K562 (cell line): ENCODE results near the gene TEX48. TPM values are rescaled to one million over a fixed set of nuclear protein-coding genes. Genes with fewer than 3 reads are reported as not detected.

Experiments
- ATAC-seq: fragments of 200-7000 bp; cut with Tn5 transposase; 3 replicates; pipeline ENCODE4 v1.9.1; 2020; ENCODE audit warnings: moderate library complexity
- BruUV-seq: library from RNA; stranded (reverse); fragments of 400-500 nt; replicated peaks from 2 replicates; lab custom pipeline; 2021; lab: Mats Ljungman, UMichigan
- CTCF ChIA-PET: fragments of 300-600 bp; formaldehyde crosslinking; extraction: SDS; loops from one replicate; lab custom pipeline; 2021; ENCODE audit warnings: low intra/inter-chr PET ratio; lab: Yijun Ruan, JAX
- POLR2A ChIA-PET: fragments of 300-600, 350-650 bp; sonication (Branson Sonifier 250); formaldehyde crosslinking; extraction: SDS; loops from one replicate; lab custom pipeline; 2021; ENCODE audit warnings: antibody characterized with exemption, inconsistent platforms; lab: Yijun Ruan, JAX
- DNase-seq, 4 experiments: peaks; one replicate each; pipeline versions ENCODE4 v3.0.0 to v3.0.0-alpha.2; 2011 to 2018; ENCODE audit warnings: low spot score in 3 of 4, mixed read lengths in 3 of 4; ENCODE audit errors: extremely low read depth in 1 of 4
- FAIRE-seq: peaks from 2 replicates; lab custom pipeline; 2011; peaks lifted over from hg19 to GRCh38; lab: Jason Lieb, UNC
- H2AFZ ChIP-seq: 2 replicates; pipeline ENCODE4 v1.6.0; 2011; ENCODE audit warnings: low read depth, low read length, control low read depth, inconsistent platforms
- H3K27ac ChIP-seq: fragments of 200-600 bp; 3 replicates; pipeline ENCODE4 v1.8.0; 2011; ENCODE audit warnings: low read depth, mild to moderate bottlenecking, control low read depth, inconsistent platforms, low read length, moderate library complexity, mixed read lengths; ENCODE audit errors: extremely low read depth
- H3K27me3 ChIP-seq, 2 experiments: fragments of 300-600 bp in 1 of 2; 2 replicates in 1 of 2; 3 replicates in 1 of 2; pipeline versions ENCODE4 v1.6.0 to v1.8.0; 2011; ENCODE audit warnings: inconsistent platforms in 2 of 2, low read length in 2 of 2, mild to moderate bottlenecking in 1 of 2, mixed read lengths in 1 of 2, moderate library complexity in 1 of 2; ENCODE audit not compliant: control insufficient read depth in 2 of 2, insufficient read depth in 2 of 2
- H3K36me3 ChIP-seq: fragments of 300-600 bp; 3 replicates; pipeline ENCODE4 v1.8.0; 2011; ENCODE audit warnings: mild to moderate bottlenecking, low read length, inconsistent platforms; ENCODE audit not compliant: control insufficient read depth, insufficient read depth
- H3K4me1 ChIP-seq, 2 experiments: fragments of 200-600 bp in 1 of 2; replicated peaks in 1 of 2; 2 replicates in 1 of 2; 3 replicates in 1 of 2; pipeline versions ENCODE4 v1.5.1 to v1.8.0; 2011; ENCODE audit warnings: inconsistent platforms in 2 of 2, low read length in 2 of 2, mild to moderate bottlenecking in 1 of 2, mixed read lengths in 1 of 2, moderate library complexity in 1 of 2; ENCODE audit not compliant: control insufficient read depth in 2 of 2, insufficient read depth in 2 of 2
- H3K4me2 ChIP-seq: 2 replicates; pipeline ENCODE4 v1.6.1; 2011; ENCODE audit warnings: low read length, control low read depth, inconsistent platforms, mixed read lengths; ENCODE audit not compliant: insufficient read depth
- H3K4me3 ChIP-seq: fragments of 200-600 bp; sonication (generic), shearing (Covaris generic); 2 replicates; pipeline ENCODE4 v1.5.1; 2016; ENCODE audit warnings: control low read depth, inconsistent platforms
- H3K79me2 ChIP-seq: fragments of 200-600 bp; 3 replicates; pipeline ENCODE4 v1.8.0; 2011; ENCODE audit warnings: low read length, inconsistent platforms; ENCODE audit not compliant: control insufficient read depth, insufficient read depth
- H3K9ac ChIP-seq, 2 experiments: 2 replicates each; pipeline versions ENCODE4 v1.6.0 to v1.6.1; 2011; ENCODE audit warnings: low read depth in 2 of 2, low read length in 2 of 2, control low read depth in 1 of 2, inconsistent platforms in 1 of 2, mild to moderate bottlenecking in 1 of 2, mixed read lengths in 1 of 2; ENCODE audit not compliant: insufficient read depth in 1 of 2
- H3K9me1 ChIP-seq: one replicate; pipeline ENCODE4 v1.6.0; 2011; ENCODE audit warnings: inconsistent platforms, mild to moderate bottlenecking, low read length, moderate library complexity; ENCODE audit not compliant: control insufficient read depth, insufficient read depth
- H3K9me3 ChIP-seq: replicated peaks from 2 replicates; pipeline ENCODE4 v1.5.1; 2011; ENCODE audit warnings: low read depth, low read length, inconsistent platforms; ENCODE audit not compliant: control insufficient read depth, insufficient read depth
- H4K20me1 ChIP-seq: replicated peaks from 2 replicates; pipeline ENCODE4 v1.6.1; 2011; ENCODE audit warnings: low read length, inconsistent platforms, mixed read lengths; ENCODE audit not compliant: control insufficient read depth, insufficient read depth
- CEBPB ChIP-seq: fragments of 450-650 bp; IDR thresholded peaks from 2 replicates; pipeline ENCODE4 v1.6.1; 2016; ENCODE audit warnings: missing genetic modification characterization, missing compliant biosample characterization
- CEBPG ChIP-seq, 3 experiments: fragments of 200-800 bp in 1 of 3; sonication (Bioruptor generic) in 1 of 3; sonication (generic) in 1 of 3; formaldehyde crosslinking in 1 of 3; IDR thresholded peaks in 2 of 3; conservative IDR thresholded peaks in 1 of 3; 2 replicates each; pipeline versions ENCODE4 v1.6.1 to v1.8.0; 2016 to 2022; ENCODE audit warnings: missing compliant biosample characterization in 2 of 3, missing genetic modification characterization in 2 of 3, mild to moderate bottlenecking in 1 of 3, missing genetic modification reagents in 1 of 3
- COPS2 ChIP-seq: fragments of 450-650 bp; conservative IDR thresholded peaks from 2 replicates; pipeline ENCODE4 v1.6.1; 2016; ENCODE audit warnings: mild to moderate bottlenecking, moderate library complexity
- E2F8 ChIP-seq: fragments of 450-650 bp; IDR thresholded peaks from 2 replicates; pipeline ENCODE4 v1.7.1; 2018; ENCODE audit warnings: mild to moderate bottlenecking, low read depth; ENCODE audit not compliant: partially characterized antibody
- KLF13 ChIP-seq: fragments of 450-650 bp; IDR thresholded peaks from 2 replicates; pipeline ENCODE4 v1.6.1; 2016; ENCODE audit warnings: missing genetic modification characterization, low read depth, mild to moderate bottlenecking, missing compliant biosample characterization, moderate library complexity, borderline replicate concordance
- PHF20 ChIP-seq: fragments of 450-650 bp; IDR thresholded peaks from 2 replicates; pipeline ENCODE4 v1.6.1; 2018; ENCODE audit not compliant: partially characterized antibody
- PREB ChIP-seq: sonication (generic); formaldehyde crosslinking; IDR thresholded peaks from 2 replicates; pipeline ENCODE4 v1.8.1; 2023; ENCODE audit warnings: mild to moderate bottlenecking, missing genetic modification reagents
- SNIP1 ChIP-seq: fragments of 450-650 bp; IDR thresholded peaks from 2 replicates; pipeline ENCODE4 v1.7.1; 2017; ENCODE audit warnings: low read depth, mild to moderate bottlenecking
- ZFP1 ChIP-seq: fragments of 450-650 bp; formaldehyde crosslinking; IDR thresholded peaks from 2 replicates; pipeline ENCODE4 v1.4.0; 2020; ENCODE audit warnings: mild to moderate bottlenecking, mixed read lengths
- ZNF324 ChIP-seq: fragments of 250-450 bp; sonication (Bioruptor Pico); IDR thresholded peaks from 2 replicates; pipeline ENCODE4 v1.4.0; 2020; ENCODE audit warnings: mild to moderate bottlenecking
- ZNF717 ChIP-seq: fragments of 250-450 bp; sonication (Bioruptor Pico); IDR thresholded peaks from 2 replicates; pipeline ENCODE4 v1.5.0; 2021
- ZNF778 ChIP-seq: fragments of 450-650 bp; formaldehyde crosslinking; IDR thresholded peaks from 2 replicates; pipeline ENCODE4 v1.4.0; 2020; ENCODE audit warnings: mild to moderate bottlenecking, moderate library complexity
- WGBS: fragments of 100-300 bp; shearing (Covaris generic); methylation state at CpG from one replicate; pipeline ENCODE4 v1.1.6; 2016; ENCODE audit warnings: low coverage, mixed read lengths; ENCODE audit not compliant: insufficient coverage; ENCODE audit errors: missing lambda C conversion rate; 5-methylcytosine and 5-hydroxymethylcytosine counted together
- in situ Hi-C: fragments of 300-500 bp; cut with MboI; formaldehyde crosslinking; loops from 4 replicates; pipeline ENCODE4 v1.15.0; 2018; ENCODE audit warnings: inconsistent platforms, mixed read lengths
- intact Hi-C: fragments of 100-400 bp; cut with micrococcal nuclease; formaldehyde crosslinking; loops from 2 replicates; pipeline ENCODE4 v1.14.2; 2022
- polyA plus RNA-seq, 8 experiments: library from polyadenylated mRNA; depleted of rRNA in 4 of 8; stranded (reverse) in 5 of 8; unstranded in 3 of 8; fragments of >200 nt; fragmentation: Nextera tagmentation in 2 of 8; fragmentation: Illumina TruSeq in 1 of 8; extraction: Ambion mirVana in 2 of 8; extraction: Trizol in 1 of 8; gene quantifications; 2 replicates each; pipeline versions ENCODE4 v1.2.1 to v1.2.3, GENCODE V29; 2011 to 2014; ENCODE audit warnings: inconsistent platforms in 1 of 8, missing spikeins in 1 of 8
- total RNA-seq, 7 experiments: library from RNA; depleted of rRNA in 6 of 7; stranded (reverse); fragments of >200 nt in 6 of 7; fragmentation: Illumina TruSeq in 2 of 7; extraction: Trizol in 2 of 7; gene quantifications; 2 replicates each; pipeline versions ENCODE4 v1.2.1 to v1.2.3, GENCODE V29; 2011 to 2021; ENCODE audit warnings: low replicate concordance in 1 of 7

Gene TEX48
- total and polyA plus RNA-seq, 9 of the 15 experiments (the other 6 are each of a cell fraction or from before 2014, with no cell fraction given) = not detected

GRCh38 chr9:114724744-114725143 is 42.8 kb upstream of the TEX48 start:
- no peak for DNase-seq
- Histone ChIP-seq H3K9me1 (no peaks in the 10 kb centered on the region), H3K27ac (no peak overlapping the region), H4K20me1 (no peaks in the 10 kb centered on the region), H3K9ac (no peak overlapping the region), H3K79me2 (no peaks in the 10 kb centered on the region), H2AFZ (no peak overlapping the region), H3K4me3 (no peak overlapping the region), H3K36me3 (no peaks in the 10 kb centered on the region), H3K4me1 (no peaks in the 10 kb centered on the region), H3K4me2 (no peak overlapping the region), H3K27me3 (0 out of 5 replicates have a peak, but pooled peaks cover 0 to 5% of the 10 kb centered on the region in 2 experiments), H3K9me3 (no peaks in the 10 kb centered on the region)
- in situ Hi-C loops (loop anchor here (25.0 kb wide), 1 partner anchor 188 kb away; no protein-coding TSS in a partner anchor), intact Hi-C loops (no loop called here)
- no peak for ATAC-seq
- TF ChIP-seq SNIP1 (no peak), CEBPB (tag) (peak; percentile 57), CEBPG (CRISPR knock-in tag; IDR thresholded peaks at IDR 0.05) (no peak), CEBPG (tag; conservative IDR thresholded peaks at IDR 0.05 in 1 of 2, IDR thresholded peaks at IDR 0.05 in 1 of 2) (peak in 1 of 2 experiments; percentile 11; a peak in 1 of 4 replicates), ZNF324 (CRISPR knock-in tag) (no peak)
- no peak for FAIRE-seq
- 0% methylated on average over 3 of the region's 3 CpGs for WGBS
- CTCF ChIA-PET = no interaction called here
- POLR2A ChIA-PET = no interaction called here
- BruUV-seq = no TSS peak

- Histone ChIP-seq H3K27ac (no peak overlapping the region), H3K9ac (no peak overlapping the region), H3K79me2 (no peaks in the 10 kb centered on the region), H3K9me1 (no peaks in the 10 kb centered on the region), H3K4me2 (no peak overlapping the region), H3K4me1 (0 out of 5 replicates have a peak, but pooled peaks cover 0 to under 1% of the 10 kb centered on the region in 2 experiments), H2AFZ (no peak overlapping the region), H3K27me3 (peaks cover 0 to 10% of the 10 kb centered on the region in 2 experiments; a peak in 2 of 5 replicates), H3K9me3 (no peaks in the 10 kb centered on the region), H3K4me3 (no peak overlapping the region), H4K20me1 (no peaks in the 10 kb centered on the region), H3K36me3 (no peaks in the 10 kb centered on the region)
- DNase-seq (no peak), ATAC-seq (no peak), FAIRE-seq (no peak)
- BruUV-seq = no TSS peak
- intact Hi-C loops (no loop called here), in situ Hi-C loops (no loop called here)
- WGBS = 5% methylated on average over 1 of the region's 1 CpG
- CTCF ChIA-PET = no interaction called here
- POLR2A ChIA-PET = interaction anchor here (0.8 kb wide), 1 partner anchor 21 kb away, joined by 3 read pairs; no protein-coding TSS in a partner anchor
- TF ChIP-seq ZNF778 (no peak), ZFP1 (CRISPR knock-in tag) (no peak), KLF13 (tag) (no peak), COPS2 (no peak), PREB (no peak), ZNF717 (no peak), E2F8 (no peak), PHF20 (no peak)
Measured at GRCh38 chr9:114723931-114724330, 41.9 kb upstream of the TEX48 start.
